A673 (cell line): ENCODE data around the gene IL12RB2. TPM values are rescaled to one million over a fixed set of nuclear protein-coding genes. Genes with fewer than 3 reads are reported as not detected.

Experiments used
- BruUV-seq: library from RNA; stranded (reverse); fragments of 400-500 nt; replicated peaks from 2 replicates; lab custom pipeline; 2021; lab: Mats Ljungman, UMichigan
- CTCF ChIA-PET: fragments of 300-600 bp; sonication (Branson Sonifier 250); formaldehyde crosslinking; loops from one replicate; lab custom pipeline; 2022; ENCODE audit warnings: antibody characterized with exemption; lab: Charles Lee
- POLR2A ChIA-PET: fragments of 300-600 bp; sonication (Branson Sonifier 250); formaldehyde crosslinking; loops from one replicate; lab custom pipeline; 2022; ENCODE audit warnings: antibody characterized with exemption; ENCODE audit not compliant: low non-redundant PET; lab: Charles Lee
- DNase-seq: peaks from one replicate; pipeline ENCODE4 v3.0.0-alpha.2; 2015; ENCODE audit warnings: low spot score
- H3K27ac ChIP-seq: fragments of 200-600 bp; sonication (generic); 2 replicates; pipeline ENCODE4 v1.5.1; 2016; ENCODE audit warnings: mixed run types, low read depth, mild to moderate bottlenecking, mixed read lengths, antibody characterized with exemption, low read length; ENCODE audit not compliant: poor library complexity, severe bottlenecking
- H3K27me3 ChIP-seq: fragments of 200-600 bp; sonication (generic); replicated peaks from 2 replicates; pipeline ENCODE4 v1.6.1; 2017; ENCODE audit warnings: mixed run types, low read depth, mild to moderate bottlenecking, mixed read lengths, antibody characterized with exemption, low read length; ENCODE audit not compliant: insufficient read depth, poor library complexity
- H3K36me3 ChIP-seq: fragments of 200-600 bp; sonication (generic); 2 replicates; pipeline ENCODE4 v1.6.1; 2016; ENCODE audit warnings: mixed run types, mild to moderate bottlenecking, mixed read lengths, antibody characterized with exemption, low read length; ENCODE audit not compliant: insufficient read depth, poor library complexity, severe bottlenecking
- H3K4me1 ChIP-seq: fragments of 200-600 bp; sonication (generic); 2 replicates; pipeline ENCODE4 v1.6.1; 2017; ENCODE audit warnings: mixed run types, mild to moderate bottlenecking, mixed read lengths, antibody characterized with exemption, low read length; ENCODE audit not compliant: insufficient read depth, poor library complexity, severe bottlenecking
- H3K4me3 ChIP-seq: fragments of 200-600 bp; sonication (generic); 2 replicates; pipeline ENCODE4 v1.5.1; 2016; ENCODE audit warnings: low read depth, mixed run types, mild to moderate bottlenecking, mixed read lengths, low read length; ENCODE audit not compliant: poor library complexity, severe bottlenecking
- H3K9me3 ChIP-seq: fragments of 200-600 bp; sonication (generic); 2 replicates; pipeline ENCODE4 v1.6.1; 2016; ENCODE audit warnings: mixed run types, low read depth, mild to moderate bottlenecking, mixed read lengths, antibody characterized with exemption, low read length; ENCODE audit not compliant: poor library complexity, severe bottlenecking
- CTCF ChIP-seq: fragments of 300-800, 200-600 bp; sonication (generic); conservative IDR thresholded peaks from 2 replicates; pipeline ENCODE4 v1.5.1; 2017; ENCODE audit warnings: low read depth, mild to moderate bottlenecking, antibody characterized with exemption, low read length, moderate library complexity, mixed read lengths
- EZH2 ChIP-seq: fragments of 200-600 bp; sonication (generic); IDR thresholded peaks from 2 replicates; pipeline ENCODE4 v1.6.1; 2017; ENCODE audit warnings: borderline replicate concordance, low read depth, mild to moderate bottlenecking, mixed read lengths, antibody characterized with exemption, low read length; ENCODE audit not compliant: poor library complexity, severe bottlenecking
- intact Hi-C: fragments of 100-400 bp; cut with micrococcal nuclease; formaldehyde crosslinking; loops from one replicate; pipeline ENCODE4 v1.10.0; 2022; ENCODE audit not compliant: unreplicated experiment
- total RNA-seq: library from RNA; stranded (reverse); gene quantifications from 2 replicates; pipeline ENCODE4 v1.2.3, GENCODE V29; 2021

The IL12RB2 gene
- total RNA-seq, 1 experiment from 2014 or later, result 0.39 TPM

- ChIA-PET CTCF (no interaction called here), POLR2A (no interaction called here)
- Histone ChIP-seq H3K27ac (no peak overlapping the region), H3K36me3 (no peaks in the 10 kb centered on the region), H3K4me1 (no peaks in the 10 kb centered on the region), H3K4me3 (no peak overlapping the region), H3K27me3 (no peaks in the 10 kb centered on the region), H3K9me3 (no peaks in the 10 kb centered on the region)
- BruUV-seq, result no TSS peak
- no peak for TF ChIP-seq EZH2
- TF ChIP-seq CTCF, result no peak
- DNase-seq, result no peak
- intact Hi-C loops, result no loop called here
Measured at GRCh38 chr1:67372898-67373297, 65.2 kb downstream of the IL12RB2 start.

DNA sequence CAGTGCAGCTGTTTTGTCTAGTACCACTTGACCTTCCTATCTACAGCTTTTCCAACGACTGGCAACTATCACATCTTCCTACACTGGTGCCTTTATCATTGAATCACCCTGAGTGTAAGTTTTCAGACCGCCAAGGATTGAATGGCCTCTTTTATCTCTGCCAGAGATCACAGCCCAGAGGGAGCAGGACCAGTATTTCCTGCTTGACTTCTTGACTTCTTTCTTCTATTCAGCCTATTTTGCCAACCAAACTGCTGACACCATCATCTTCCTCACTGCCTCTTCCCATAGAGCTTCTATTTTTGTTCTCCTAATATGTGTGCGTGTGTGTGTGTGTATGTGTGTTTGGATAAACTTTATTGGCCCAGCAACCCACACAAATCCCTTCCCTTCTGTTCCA lies 68.7 kb downstream of the IL12RB2 start:
- H3K27ac ChIP-seq, result no peak overlapping the region
- ChIA-PET CTCF (no interaction called here), POLR2A (no interaction called here)
- intact Hi-C loops, result no loop called here
- H3K4me3 ChIP-seq, result no peak overlapping the region
- no TSS peak for BruUV-seq
- H3K4me1 ChIP-seq, result no peaks in the 10 kb centered on the region
- H3K27me3 ChIP-seq, result no peaks in the 10 kb centered on the region
- TF ChIP-seq CTCF (no peak), EZH2 (no peak)
- H3K9me3 ChIP-seq, result no peaks in the 10 kb centered on the region
- no peaks in the 10 kb centered on the region for H3K36me3 ChIP-seq
- no peak for DNase-seq

DNA sequence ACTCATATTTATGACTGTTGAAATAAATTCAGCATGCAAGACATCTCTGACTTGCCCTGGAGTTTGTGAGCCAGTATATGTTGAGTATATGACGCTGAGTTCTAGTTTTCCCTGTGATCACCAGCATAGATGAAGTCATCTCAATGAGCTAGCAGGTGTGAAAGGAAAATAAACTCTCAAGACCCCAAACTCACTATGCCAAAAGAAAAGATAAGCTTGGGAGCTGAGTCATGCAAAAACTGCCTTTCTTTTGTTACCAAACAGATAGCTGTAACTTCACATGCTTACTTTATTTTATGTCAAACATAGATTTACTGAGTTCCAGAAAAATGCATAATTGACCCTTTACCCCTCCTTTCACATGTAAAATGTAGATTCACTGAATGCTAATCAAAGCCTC lies 69.6 kb downstream of the IL12RB2 start:
- CTCF ChIA-PET, result no interaction called here
- no TSS peak for BruUV-seq
- intact Hi-C loops, result no loop called here

More for the DNA sequence above, 69.6 kb downstream of the IL12RB2 start:
- POLR2A ChIA-PET, result no interaction called here
- Histone ChIP-seq H3K36me3 (no peaks in the 10 kb centered on the region), H3K4me1 (no peaks in the 10 kb centered on the region), H3K4me3 (no peak overlapping the region), H3K27me3 (no peaks in the 10 kb centered on the region), H3K9me3 (no peaks in the 10 kb centered on the region), H3K27ac (no peak overlapping the region)
- TF ChIP-seq EZH2 (no peak), CTCF (no peak)
- DNase-seq, result no peak
